NCI-H1092 (cell line): ENCODE data around the gene ARHGAP6.
"Not testable (repeated sequence)": the region's sequence is repeated elsewhere in the genome, so short reads cannot be mapped to it uniquely, and the experiment has no call there.

ENCODE experiments used
- DNase-seq: peaks from one replicate; lab custom pipeline; 2025; lab: John Stamatoyannopoulos, UW

ARHGAP6 gene

DNA sequence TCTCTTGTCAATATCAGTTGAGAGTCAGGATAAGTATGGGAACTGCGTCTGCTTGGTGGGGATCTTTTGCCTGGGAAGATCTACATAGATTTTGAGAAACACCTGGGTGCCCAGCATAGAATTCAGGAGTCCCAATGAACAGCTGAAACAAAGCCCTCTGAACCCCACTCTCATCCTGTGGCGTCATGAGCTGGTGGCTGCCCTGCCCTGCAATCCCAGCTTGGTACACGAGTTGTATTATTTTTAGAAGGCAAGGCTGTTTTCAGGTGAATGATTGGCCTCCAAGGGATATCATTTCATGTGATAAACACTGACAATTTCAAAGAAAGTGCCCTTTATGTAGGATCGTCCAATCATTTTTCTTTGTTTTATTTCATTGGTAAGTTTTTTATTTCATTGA is 493.8 kb downstream of the ARHGAP6 start:
- DNase-seq, result no peak

DNA sequence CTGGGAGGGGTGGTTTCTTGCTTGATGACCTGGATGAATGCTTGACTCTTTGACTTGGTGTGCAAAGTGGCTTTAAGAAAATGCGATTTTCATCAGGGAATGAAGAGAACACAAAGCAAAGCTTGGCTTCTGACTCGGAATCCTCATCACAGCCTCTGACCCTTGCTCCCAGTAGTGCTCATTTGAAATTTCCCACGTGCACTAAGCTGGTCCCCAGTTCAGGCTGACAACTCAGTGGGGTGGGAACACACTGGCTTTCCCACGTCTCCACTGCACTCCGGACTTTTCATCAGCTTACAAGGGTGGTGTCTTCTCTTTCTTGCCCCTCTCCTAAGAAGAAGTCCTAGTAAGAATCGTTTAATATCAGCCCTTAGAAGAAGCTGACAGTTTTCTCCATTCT is 501.3 kb downstream of the ARHGAP6 start:
- no peak for DNase-seq

DNA sequence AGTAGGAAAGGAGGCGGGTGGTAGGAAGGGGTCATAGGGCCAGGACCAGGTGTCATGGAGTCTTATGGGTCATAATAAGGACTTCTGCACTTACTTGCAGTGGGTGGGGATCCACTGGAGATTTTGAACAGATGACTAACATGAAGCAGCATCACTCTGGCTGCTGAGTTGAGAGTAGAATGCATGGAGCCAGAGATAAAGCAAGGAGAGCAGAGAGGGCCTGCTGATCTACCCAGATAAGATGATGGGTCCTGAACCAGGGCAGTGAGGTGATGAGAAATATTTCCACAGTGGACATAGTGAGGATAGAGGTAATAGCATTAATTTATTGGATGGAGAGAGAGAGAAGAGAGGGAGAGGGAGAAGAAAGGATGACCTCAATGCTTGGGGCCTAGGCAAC is 506.6 kb downstream of the ARHGAP6 start:
- no peak for DNase-seq

DNA sequence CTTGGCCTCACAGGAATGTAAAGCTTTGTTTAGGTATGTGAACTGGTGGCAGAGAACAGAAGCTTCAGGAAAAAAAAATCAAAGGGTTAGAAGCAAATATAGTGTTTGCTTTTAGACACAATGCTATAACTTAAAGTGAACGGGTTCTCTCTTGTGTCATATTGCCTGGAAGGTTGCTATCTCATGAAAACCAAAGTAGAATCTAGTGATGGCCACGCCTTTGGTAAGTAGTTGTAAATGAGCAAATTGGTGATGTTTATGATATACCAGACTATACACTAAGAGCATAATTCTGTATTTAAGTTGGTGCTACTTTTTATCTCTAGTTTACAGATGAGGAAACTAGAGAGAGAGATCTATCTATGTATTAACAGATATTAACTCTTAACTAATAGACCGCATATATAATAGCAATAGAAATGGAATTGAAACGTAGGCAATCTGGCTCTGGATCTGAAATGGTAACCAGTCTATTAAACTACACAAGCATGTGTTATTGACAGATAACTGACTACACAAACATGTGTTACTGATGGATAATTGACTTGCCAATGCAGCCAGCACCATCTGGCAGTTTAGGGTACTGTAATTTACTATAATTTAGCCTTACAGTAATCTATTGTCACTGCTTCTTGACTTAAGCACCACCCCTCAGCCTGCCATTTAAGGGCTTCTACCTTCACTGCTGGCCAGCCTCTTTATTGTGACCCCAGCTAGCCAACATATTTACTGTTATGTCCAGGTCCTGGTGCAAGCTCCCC is 513.7 kb downstream of the ARHGAP6 start:
- DNase-seq, result no peak

DNA sequence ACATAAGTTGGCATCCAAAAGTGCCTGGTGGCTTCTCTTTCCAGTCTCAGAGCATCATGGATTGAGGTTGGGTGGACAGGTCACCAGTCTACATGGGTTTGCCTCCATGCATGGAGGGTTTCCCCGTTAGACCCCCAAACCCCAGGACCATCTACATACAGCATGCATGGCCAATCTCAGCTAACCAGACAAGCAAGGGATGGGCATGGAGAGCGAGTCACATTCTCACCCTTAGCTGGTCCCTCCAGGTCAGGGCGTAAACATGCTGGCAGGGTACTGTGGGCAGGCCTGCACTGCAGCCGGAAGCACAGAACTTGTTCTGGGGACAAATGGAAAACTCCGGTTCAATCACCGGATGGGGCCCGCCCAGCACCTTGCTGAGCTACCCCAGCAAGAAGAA is 517.3 kb downstream of the ARHGAP6 start:
- DNase-seq, result no peak

DNA sequence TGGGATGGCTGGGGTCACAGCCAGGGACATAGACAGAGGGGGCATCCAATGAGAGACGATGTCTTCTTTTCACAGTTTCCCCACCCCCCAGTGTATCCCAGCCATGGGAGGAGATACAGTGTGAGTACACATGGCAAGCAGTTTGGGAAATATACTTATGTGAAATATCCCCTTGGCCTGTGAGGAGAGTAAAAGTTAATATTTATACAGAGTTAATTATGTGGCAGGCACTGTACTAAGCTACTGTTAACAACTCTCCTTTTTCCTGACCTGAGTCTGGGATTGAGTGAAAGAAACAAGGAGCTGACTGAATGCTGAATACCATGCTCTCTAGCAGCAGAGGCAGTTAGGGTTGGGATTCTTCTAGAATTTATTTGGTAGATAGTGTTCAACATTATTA is 519.3 kb downstream of the ARHGAP6 start:
- DNase-seq, result no peak

DNA sequence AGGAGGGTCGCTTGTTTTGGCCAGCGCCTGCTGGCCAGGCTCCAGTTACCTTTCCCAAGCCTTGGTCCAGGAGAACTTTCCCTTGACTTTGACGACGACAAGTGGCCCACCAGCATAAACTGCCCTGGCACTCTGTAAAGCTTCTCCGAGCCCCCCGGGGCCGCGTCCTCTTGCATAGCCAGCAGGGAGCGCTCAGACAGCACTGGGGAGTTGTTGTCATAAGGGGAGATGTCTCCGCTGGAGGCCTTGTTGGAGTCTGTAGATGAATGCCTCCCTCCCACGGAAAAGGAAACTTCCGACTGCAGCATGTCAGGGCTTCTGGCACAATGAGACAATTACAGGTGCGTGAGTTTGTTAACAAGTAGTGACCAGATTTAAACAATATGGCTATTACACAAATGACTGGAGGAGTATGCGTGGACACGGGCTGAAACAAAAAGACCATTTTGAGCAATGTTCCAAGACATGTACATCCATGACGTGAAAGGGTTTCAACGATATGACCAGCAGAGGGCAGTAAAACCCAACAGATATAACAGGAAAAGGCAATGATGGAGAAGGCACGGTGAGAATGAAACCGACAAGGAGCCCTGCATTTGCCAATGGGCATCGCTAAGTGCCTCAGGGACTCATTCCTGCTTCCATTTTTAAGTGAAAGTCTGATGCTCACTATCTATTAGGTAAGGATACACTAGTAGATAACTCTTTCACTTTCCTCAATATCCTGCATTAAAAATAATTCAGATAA is 521.6 kb downstream of the ARHGAP6 start:
- peak; percentile 77 for DNase-seq

DNA sequence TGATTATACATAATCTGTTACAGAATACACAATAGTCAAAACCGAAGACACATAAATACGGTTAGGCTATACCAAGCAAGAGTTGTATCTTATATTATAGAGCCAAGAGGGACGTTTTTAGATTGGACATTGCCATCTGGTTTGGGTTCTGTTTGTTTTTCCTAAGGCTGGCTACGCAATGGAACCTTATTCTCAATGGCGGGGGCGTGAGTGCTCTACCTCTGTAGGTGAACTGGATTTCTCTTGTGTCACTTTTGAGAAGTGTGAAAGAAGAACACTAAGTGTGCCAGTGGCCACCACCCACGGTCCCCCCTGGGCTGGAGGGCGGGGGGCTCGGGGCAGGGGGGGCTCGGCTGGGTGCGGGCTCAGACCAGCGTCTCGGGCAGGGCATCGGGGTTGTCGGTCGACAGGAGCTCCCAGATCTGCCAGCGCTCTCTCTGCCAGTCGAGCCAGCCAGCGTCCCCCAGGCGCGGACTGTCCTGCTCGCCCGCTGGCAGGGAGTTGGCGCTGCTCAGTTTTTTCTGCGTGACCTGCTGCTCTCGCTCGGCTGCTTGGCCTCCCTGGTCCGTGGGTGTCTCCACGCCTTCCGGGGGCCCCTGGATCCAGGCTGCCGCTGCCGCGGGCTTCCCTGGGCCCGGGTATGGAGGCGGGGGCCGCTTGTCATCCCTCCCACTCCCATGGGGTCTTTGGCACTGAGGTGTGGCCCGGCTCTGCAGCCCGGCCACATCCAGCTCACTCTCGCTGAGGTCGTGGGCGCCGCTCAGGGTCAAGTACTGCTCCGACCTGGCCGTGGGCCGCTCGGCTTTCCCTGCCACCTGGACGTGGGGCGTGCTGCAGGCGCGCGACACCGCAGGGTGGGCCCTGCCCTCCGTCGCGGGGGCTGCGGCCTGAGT is 527.0 kb downstream of the ARHGAP6 start:
- DNase-seq, result no peak

DNA sequence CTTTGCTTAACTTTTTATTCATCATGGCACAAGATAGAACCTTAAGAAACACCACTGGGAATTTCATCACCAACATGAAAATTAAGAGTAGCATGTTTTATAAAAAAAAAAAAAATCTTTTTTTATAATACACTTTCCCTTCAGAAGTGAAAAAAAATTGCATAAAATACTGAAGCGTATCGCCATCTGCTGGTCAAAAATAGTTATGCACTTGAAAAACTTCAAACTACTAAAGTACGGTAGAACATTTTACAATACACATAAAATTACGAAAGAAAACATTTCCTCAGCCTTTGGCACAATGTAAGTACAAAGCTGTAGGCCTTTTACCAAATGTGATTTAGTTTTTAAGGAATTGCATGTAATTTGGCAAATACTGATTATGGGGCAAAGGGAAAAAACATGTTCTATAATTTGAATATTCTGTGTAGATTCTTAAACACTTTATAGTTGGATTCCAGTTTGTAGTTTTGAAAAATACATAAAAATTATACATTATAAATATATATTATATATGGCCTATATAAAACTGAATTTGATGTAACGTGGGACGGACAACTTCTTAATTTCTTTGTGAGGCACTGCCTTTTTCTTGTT is 528.1 kb downstream of the ARHGAP6 start:
- no peak for DNase-seq

DNA sequence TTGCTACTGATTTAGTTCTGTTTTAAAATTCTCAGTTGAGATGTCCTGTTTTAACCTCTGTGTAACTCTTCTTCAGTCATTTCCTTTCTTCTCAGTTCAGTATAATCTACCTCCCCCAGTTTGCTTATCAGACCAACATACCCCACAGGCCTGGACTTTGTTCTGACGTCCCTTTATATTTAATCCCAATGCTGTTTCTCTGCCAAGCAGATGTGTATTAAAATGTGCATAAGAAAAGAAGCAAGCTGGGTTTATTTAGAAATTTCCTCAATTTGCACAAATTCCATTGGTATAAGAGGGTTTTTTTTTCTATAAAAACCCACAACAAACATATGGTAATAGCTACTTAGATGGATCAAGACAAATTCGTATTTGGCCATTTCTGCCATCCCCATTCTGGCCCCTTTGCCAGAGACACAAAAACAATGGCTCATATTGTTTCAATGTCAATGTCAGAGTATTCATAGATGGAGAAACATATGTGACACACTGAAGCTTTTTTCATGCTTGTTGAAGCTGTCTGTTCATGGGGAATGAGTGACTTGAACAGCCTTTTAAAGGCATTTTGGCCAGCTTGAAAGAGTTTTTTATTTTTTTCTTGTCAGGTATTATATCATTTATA is 530.0 kb downstream of the ARHGAP6 start:
- no peak for DNase-seq

DNA sequence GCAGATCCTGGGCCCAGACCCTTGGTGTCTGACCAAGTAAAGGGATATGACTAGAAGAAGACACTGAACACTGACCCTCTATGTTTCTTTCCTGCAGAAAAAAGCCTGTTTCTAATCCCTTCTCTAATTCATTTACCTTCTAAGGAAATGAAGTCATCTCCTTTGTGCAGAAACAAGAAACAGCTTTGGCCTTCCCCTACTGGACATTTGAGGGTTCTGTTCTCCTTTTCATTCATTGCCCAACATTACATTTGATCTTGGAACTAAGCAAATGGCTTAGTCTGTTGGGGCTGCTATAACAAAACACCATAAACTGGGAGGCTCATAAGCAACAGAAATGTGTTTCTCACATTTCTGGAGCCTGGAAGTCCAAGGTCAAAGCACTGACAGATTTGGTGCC is 534.6 kb downstream of the ARHGAP6 start:
- DNase-seq, result no peak

DNA sequence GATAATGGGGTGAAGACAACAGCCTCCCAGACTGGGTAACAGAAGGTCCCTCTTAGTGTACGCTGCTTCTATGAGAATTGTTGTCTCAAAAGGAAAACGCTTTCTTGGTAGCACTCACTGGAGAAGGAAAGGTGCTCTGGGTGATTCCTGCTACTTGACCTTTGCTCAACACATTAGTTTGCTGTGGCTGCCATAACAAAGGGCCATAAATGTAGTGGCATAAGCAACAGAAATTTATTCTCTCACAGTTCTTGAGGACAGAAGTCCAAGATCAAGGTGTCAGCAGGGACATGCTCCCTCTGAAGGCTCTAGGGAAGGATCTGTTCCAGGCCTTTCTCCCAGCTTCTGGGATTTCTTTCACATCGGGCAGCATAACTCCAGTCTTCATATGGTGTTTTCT is 535.6 kb downstream of the ARHGAP6 start:
- no peak for DNase-seq

DNA sequence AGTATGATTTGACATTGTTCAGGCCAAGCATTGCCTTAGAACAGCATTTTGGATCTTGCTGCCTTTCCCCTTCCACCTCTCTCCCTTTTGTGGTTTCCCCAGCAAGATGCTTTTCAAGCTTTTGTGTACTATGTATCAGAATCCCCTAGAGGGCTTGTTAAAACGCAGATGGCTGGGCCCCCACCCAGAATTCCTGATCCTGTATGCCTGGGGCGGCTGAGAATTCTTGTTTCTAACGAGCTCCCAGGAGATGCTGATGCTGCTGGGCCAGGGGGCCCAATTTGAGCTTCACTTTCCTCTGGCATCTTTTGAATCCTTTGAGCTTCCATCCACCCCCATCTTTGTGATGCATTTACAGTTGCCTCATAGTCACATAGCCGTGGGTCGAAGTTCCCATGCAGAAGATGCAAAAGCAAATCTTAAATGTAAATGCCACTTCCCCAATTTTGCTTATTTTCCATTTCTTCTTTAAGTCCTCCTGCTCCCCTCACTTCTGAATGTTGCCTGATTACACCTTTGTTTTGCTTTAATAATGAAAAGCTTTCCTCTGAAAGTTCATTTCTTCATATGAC is 536.1 kb downstream of the ARHGAP6 start:
- no peak for DNase-seq

DNA sequence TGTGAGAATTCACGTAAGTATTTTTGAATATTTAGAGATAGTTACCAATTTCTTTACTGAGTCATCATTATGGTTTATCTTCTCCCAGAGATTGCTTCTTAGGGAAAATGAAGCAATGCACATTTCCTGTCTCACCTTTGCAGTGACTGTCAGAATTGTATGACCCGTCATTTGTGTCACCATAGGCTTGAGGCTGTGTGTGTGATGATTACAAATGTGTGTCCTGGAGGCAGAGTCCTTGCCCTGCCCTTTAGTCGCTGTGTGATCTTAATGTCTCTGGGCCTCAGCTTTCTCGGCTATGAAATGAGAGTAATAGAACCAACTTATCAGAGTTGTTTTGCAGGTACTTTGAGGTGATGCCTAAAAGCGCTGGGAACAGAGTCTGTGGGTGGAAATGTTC is 540.7 kb downstream of the ARHGAP6 start:
- no peak for DNase-seq

DNA sequence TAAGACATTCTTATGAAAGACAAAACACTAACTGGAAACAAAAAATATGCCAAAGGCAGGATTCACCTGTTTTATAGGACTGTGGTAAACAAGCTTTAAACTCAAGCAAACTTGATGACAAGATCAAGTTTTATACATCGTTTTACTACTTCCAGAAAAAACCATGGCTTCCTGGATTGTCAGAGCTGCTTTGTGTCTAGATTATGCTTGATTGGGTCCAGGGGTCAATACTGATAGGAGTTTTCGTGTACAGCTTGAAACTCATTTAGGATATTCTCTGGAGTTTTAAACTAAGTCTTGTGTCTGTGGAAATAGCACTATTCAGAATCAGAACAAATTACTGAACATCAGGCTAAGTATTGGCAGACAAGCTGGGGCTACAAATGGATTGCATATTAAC is 541.6 kb downstream of the ARHGAP6 start:
- DNase-seq, result no peak

DNA sequence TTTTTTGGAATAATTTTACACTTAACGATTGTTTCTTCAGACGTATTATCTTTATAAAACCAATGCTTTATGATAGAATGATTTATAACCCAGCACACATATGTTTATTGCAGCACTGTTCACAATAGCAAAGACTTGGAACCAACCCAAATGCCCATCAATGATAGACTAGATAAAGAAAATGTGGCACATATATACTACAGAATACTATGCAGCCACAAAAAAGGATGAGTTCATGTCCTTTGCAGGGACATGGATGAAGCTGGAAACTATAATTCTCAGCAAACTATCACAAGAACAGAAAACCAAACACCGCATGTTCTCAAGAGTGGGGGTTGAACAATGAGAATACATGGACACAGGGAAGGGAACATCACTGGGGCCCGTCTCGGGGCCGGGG is 542.6 kb downstream of the ARHGAP6 start:
- not testable (repeated sequence) for DNase-seq

DNA sequence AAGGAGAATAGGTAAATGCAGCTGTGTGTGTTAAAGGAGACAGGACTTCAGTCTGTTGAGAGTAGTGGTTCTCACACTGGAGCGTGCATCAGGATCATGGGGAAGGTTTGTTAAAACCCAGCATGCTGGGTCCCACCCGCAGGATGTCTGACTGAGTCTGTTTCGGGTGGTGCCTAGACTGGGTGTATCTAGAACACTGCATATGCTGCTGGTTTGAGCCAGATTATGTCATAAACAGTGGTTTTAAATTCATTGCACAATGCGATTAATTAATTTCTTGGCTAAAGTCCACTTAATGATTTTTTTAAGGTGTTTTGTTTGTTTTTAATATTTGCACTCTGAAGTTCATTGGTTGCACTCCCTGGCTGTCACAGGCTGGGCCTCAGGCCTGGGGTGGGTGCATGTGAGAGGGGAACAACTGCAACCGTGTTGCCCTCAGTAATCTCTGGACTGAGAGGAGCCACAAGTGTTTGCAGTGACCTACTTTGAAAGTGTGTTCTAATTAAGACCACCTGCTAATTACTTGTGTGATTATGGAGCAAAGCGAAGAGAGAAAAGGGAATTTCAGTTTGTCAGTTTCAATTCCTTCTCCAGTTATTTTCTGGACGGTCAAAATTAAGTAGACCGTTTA is 546.3 kb downstream of the ARHGAP6 start:
- DNase-seq, result no peak

DNA sequence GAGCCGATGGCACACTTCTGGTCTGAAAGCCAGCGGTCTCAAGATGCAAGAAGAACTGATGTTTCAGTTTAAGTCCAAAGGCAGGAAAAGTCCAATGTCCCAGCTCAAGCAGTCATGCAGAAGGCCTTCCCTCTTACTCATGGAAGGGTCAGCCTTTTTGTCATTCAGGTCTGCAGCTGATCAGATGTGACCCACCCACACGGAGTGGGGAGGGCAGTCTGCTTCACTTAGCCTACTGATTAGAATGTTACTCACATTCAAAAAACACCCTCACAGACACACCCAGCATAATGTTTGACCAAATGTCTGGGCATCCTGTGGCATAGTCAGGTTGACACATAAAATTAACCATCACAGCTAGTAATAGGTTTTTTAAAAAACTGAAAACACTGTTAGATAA is 548.0 kb downstream of the ARHGAP6 start:
- no peak for DNase-seq

DNA sequence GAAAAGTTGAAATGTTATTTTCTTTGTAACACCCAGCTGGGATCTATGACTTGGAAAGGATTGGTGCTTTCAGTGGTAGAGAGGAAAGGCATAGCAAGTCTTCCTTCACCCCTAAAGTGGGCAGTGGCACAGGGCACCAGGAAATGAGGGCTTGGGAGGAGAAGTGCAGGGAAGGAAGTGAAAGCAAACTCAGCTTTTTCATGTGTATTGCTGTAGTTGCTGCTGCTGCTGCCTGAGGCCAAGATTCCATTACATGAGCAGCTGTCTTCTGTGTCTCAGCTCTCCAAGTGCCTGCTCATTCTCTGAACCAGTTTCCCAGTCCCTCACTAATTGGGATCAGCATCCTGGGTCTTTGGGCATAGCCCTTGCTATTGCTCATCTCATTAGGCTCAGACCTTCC is 552.0 kb downstream of the ARHGAP6 start:
- DNase-seq, result no peak

DNA sequence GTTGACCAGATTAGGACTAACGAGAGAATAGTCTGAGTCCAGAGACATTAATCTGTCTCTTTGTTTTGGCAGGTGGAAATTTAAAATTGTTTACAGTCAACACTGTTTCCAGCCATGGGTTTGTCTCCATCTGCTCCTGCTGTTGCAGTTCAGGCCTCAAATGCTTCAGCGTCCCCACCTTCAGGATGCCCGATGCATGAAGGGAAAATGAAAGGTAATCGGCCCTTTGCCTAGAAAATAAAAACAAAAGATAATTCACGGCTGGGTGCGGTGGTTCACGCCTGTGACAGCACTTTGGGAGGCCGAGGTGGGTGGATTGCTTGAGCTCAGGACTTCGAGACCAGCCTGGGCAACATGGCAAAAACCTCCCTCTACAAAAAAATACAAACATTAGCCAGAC is 553.8 kb downstream of the ARHGAP6 start:
- DNase-seq, result no peak
